Astrocyte (in vitro differentiated cells and primary cell): ENCODE data around the gene ATG4A.

Experiments
- CTCF ChIP-seq: IDR thresholded peaks from 2 replicates; pipeline ENCODE4 v1.5.1; 2011; ENCODE audit warnings: low read depth, mild to moderate bottlenecking, inconsistent platforms, low read length, moderate library complexity; ENCODE audit not compliant: insufficient read depth
- EZH2 ChIP-seq: IDR thresholded peaks from 2 replicates; pipeline ENCODE4 v1.6.1; 2012; ENCODE audit warnings: mild to moderate bottlenecking, low read length, inconsistent platforms; ENCODE audit not compliant: insufficient read depth

- TF ChIP-seq CTCF (no peak), EZH2 (no peak)
Measured at GRCh38 chrX:108173874-108174273, 82.3 kb downstream of the ATG4A start.
